ENCODE results near the gene TTC23.
"Not testable (repeated sequence)": the region's sequence is repeated elsewhere in the genome, so short reads cannot be mapped to it uniquely, and the experiment has no call there.

Gene TTC23

DNA sequence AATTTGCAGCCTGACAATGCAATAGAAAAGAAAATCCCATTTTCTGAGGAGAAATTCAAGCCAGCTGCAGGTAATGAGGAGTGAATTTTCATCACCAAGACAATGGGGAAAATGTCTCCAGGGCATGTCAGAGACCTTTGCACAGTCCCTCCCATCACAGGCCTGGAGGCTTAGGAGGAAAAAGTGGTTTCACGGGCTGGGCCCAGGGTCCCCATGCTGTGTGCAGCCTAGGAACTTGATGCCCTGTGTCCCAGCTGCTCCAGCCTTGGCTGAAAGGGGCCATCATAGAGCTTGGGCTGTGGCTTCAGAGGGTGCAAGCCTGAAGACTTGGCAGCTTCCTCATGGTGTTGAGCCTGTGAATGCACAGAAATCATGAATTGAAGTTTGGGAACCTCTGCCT, 57.2 kb downstream of the TTC23 start:
- not testable (repeated sequence) for DNase-seq

DNA sequence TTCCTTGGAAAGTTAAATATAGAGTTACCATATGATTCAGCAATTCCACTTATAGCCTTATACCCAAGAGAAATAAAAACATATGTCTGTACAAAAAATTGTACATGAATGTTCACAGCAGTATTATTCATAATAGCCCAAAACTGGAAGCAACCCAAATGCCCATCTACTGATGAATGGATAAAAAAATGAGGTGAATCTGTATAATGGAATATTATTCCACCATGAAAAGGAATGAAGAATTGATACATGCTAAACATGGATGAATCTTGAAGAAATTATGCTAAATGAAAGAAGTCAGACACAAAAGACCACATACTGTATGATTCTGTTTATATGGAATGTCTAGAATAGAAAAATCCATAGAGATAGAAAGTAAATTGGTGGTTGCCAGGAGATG, 61.4 kb downstream of the TTC23 start:
- no peak for DNase-seq

DNA sequence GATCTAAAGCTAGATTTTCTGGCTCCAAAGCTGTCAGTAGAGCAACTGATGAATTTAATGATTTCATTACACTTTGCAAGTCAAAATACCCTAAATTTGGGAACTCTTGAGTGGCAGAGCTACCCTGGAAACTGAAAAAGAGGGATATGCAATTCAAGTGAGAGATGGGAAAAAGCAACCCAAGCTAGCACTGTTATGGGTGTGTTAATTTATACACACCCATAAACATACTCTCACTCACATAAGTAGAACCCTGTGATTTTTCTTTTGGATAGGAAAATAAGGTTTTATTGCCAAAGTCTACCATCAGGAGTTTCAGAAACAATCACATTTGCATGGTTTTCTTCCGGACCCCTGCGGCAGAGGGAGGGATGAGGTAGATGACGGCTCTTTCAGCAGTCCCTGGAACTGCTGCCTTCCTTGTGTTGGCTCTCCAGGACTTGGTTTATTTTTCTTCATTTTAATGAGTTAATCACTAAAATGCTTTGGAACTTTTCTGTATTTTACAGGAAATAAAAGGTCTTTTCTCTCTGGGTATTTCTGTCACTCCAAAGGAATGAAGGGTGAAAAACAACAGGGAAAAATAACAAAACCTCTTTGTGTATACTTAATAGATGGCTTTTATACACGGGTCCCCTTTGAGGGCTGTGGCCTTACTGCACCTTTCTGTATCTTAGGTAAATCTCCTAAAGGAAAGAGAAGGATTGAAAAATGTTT, 63.8 kb downstream of the TTC23 start:
- no peak for DNase-seq

DNA sequence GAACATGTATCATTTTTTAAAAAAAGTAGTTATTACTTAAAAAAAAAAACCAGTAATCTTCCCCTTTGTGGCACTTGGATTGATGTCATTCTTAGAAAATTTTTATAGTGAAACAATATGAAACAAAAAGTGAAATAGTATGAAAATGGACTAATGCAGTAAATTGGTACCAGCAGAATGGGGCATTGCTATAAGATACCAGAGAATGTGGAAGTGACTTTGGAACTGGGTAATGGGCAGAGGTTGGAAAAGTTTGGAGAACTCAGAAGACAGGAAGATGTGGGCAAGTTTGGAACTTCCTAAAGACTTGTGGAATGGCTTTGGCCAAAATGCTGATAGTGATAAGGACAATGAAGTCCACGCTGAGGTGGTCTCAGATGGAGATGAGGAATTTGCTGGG, 66.6 kb downstream of the TTC23 start:
- DNase-seq = no peak

DNA sequence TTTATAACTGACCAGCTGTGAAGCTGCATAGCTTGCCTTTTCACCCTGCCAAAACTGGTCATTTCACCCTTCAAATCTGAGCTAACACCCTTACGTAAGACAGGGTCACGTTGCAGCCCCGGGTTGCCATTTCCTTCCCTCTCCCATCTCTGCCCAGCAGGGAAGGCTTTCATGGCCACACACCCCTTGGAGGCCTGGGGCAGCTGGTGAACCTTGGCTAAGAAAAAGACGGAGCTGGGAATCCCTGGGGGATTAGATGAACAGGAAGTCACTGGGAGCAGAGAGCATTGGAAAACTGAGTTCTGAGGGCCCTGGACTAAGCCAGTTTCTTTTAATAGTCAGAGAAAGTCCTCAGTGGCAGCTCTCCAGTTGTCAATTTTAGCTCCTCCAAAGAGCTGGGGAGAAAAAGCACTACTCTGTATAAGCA, 67.8 kb downstream of the TTC23 start:
- no peak for DNase-seq

DNA sequence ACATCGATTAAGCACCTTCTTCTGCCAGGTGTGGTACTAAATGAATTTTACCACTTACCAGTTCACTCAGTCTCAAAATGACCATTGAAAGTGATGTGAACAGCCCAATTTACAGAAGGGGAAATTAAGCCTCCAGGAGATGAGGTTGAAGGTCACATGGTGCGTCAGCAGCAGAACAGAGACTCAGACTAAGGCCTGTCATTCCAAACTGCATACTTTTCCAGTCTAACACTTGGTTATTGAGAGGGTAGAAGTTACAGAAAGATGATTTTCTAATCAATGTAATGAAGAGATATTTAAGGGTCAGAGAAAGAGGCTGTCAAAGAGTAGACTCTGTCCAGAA, 68.4 kb downstream of the TTC23 start:
- no peak for DNase-seq

DNA sequence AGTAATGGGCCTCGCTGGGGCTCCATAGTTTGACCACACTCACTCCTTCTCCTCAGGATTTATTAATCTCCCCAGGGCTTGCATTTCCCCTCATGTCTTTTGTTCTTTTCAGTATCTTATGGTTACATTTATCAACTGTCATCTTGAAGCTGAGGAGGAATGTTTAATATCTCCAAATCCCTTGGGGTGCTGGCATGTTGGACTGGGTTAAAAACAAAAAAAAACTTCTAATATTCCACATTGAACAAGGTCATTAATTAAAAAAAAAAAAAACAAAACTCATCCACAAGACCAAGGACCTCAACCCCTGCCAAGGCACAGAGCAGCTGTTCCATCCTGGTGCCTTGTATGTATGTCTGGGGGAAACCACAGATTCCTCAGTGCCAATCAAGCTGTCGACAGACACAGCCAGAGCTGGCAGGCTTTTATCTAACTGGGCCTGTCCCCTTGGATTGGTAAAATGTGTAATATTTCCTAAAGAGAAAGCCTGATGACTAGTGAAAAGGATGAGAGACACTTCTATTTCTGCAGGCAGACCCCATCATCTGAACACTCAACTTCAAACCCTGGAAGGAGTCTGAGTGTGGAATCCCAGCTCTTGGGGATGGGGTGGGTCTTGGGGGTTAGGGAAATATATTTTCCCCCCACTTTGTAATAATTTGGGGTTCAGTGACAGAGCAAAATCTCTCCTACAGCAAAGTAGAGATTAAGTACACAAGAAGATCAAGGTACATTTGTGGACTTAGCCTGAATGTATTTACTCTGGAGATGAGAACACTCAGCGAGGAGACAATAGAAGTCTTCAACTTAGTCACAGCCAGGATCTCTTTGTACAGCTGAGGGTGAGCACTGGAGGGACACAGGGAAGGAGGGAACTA, 69.1 kb downstream of the TTC23 start:
- DNase-seq = no peak

DNA sequence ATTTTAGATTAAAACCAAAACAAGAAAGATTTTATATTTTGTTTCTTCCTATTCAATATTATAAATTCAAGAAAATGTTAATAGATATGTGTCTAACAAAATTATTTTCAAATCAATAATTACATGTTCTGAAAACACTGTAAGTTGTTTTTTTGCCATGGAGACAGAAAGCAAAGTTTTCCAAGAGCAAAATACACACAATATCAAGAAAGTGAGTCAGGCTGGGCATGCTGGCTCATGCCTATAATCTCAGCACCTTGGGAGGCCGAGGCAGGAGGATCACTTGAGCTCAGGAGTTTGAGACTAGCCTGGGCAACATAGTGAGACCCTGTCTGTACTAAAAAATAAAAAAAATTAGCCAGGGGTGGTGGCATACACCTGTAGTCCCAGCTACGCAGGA, 71.7 kb downstream of the TTC23 start:
- no peak for DNase-seq

DNA sequence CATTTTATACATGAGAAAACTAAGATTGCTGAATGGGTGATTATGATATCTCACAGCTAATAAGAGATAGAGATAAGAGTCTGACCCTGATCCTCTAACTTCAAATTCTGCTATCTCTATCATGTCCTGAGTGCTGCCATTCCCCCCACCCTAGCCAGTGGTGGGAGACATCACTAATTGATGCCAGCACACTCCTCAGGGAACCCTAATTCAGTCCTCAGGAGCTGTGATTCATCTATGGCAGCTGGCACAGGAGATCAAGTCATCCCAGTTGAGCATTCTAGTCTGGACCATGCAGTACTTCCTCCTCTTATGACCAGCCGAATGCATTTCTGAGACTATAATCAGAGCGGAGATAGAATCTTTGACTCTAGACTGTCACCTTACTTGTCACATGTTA, 72.6 kb downstream of the TTC23 start:
- DNase-seq = no peak

DNA sequence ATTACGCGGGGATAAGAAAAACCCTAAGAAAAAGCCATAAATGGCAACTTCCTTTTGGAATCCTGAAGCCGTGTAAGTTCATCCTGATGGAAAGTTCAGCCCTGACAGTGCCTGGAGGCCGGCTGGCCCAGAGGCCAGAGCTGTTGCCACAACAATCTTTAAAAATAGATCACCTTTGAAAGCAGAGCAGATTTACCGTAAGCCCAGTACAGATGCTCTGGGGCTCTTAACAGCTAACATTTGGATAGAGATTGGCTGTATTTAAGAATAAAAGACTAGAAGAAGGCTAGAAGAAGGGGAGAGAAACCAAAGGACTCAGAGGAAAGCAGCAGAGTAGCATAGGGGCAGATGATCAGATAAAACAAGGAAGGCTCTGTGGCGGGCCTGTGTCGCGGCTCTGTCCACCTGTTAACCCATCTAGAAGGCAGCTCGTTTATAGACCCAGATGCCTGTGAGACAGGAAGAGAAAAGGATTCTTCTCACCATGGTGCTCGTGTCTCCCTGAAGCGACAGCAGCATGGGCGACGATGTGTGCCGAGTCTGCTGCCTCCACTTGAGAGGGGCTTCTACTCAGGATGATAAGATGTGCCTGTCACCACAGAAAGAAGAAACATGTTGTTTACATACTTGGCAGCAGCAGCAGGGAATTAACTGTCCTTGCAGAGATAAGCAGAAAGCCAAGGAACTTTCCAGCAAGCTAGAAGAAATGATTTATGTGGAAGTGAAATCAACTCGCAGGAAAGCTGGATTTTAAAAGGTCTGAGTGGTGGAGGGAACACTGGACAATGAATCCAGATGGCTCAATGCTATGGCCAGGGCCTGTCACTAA, 74.6 kb downstream of the TTC23 start:
- no peak for DNase-seq

DNA sequence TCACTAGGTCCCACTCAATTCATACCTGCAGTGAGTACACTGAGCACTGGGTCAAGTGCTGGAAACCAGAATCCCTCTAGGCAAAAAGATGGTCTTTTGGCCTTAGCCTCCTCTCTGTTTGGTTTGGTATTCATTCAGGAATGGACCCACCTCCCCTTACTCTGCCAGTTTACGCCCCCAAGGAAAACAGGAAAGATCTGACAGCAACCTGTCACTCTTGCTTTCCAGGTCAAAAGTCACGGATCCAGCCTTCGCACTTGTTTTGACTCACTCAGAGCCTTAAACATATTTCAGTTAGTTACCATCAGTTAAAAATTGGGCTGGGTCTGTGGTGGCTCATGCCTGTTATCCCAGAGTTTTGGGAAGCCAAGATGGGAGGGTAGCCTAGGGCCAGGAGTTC, 76.4 kb downstream of the TTC23 start:
- no peak for DNase-seq

DNA sequence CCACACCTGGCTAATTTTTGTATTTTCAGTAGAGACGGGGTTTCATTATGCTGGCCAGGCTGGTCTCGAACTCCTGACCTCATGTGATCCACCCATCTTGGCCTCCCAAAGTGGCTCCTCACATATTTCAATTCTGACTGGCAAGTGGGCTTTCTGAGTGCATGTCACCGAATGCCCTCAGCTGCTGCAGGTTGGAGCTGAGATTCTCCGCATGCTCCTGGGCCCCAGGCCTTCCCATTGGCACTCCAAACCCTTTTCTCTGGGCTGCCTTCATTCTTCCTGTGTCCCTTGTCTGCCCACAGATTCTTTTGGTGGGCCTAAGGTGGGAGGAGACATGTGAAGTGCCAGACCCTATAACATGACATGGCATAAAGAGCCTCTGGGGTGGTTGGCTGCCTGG, 77.2 kb downstream of the TTC23 start:
- no peak for DNase-seq

DNA sequence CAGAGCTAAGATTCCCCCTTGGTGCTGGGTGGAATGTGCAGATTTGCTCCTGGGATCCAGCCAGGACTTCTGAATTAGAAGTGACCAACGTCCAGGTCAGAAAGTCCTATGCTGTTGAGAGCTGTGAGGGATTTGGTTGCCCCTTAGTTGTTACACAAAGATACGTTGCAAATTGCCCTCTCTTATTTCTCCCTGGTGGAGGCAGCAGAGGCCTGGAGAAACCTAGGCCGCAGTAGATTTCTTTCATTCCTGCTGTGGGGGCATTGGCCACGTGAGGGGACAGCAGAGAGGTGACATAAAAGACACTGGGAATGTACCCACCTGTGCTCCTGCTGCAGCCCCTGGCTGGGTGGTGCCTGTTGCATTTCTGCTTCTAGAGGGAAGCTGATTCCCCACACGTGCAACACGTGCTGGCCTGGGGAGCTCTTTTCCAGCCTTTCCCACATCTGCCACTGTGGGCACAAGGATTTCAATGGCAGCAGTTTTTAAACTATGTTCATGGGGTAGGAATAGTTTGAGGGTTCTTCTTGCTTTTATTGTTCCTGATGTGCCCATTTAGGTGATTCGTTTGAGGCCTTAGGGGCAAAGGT, 78.8 kb downstream of the TTC23 start:
- DNase-seq = no peak

DNA sequence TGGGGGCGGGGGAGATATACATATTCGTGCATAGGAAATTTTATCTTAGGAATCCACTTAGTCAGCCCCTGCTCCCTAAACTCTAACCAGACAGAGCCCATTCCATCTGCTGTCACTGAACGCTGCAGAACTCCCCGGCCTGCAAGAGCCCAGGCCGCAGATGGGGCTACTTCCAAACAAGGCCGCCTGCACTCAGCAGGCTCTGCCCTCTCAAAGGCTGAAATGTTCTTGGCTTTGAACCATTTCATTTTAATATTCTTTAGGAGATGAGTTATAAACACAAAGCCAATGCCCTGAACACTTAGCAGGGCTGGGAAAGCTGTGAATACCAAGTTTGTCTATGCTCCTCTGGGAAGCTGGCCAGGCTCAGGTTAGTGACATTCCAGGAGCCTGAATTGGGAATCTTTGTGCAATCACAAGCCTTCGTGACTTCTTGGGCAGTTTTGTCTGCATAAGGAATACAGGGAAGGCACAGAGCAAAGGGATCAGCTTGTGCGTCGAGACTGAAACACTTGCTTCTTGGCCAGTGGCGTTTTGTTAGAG, 79.5 kb downstream of the TTC23 start:
- DNase-seq = no peak

DNA sequence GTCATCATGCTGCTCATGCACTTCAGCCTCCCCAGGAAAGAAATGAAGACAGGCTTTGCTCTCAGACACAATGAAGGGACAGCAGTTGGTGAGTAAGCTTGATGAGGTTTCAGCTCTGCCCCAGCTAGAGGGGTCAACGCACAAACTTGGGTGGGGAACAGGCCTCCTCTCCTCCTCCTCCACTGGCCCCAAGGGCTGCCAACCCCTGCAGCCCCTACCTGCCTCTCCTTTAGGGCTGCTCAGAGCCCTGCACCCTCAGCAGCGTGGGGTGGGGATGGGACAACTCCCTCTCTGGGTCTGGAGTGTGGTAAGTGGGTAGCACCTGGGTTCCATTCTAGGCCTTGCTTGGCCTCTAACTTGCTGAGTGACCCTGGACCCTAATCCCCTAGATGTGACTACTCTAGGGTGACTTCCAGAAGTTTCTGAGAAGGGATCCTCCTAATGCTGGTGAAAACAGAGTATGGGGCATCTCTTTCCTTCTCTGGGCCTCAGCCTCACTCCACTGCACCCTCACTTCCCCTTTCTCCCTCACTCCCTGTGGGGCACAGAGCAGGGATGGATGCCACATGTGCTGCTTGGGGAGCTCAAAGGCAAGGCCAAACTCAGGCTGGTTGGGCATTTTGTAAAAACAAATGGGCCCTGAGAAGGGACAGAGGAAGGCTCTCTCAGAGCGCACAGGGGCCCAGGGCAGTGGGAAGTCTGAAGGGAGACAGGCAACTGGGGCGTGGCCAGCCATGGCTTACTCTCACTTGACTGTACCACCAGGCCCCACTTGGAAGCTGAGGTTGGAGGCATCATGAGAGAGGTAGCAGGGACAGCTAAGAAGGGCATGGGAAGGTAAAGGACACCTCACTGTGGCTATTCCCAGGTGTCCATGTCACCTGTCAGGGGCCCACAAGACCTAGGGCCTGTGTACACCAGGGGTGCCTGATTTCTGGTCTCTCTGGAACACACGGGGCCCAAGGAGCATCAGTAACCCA, 80.5 kb downstream of the TTC23 start:
- no peak for DNase-seq

DNA sequence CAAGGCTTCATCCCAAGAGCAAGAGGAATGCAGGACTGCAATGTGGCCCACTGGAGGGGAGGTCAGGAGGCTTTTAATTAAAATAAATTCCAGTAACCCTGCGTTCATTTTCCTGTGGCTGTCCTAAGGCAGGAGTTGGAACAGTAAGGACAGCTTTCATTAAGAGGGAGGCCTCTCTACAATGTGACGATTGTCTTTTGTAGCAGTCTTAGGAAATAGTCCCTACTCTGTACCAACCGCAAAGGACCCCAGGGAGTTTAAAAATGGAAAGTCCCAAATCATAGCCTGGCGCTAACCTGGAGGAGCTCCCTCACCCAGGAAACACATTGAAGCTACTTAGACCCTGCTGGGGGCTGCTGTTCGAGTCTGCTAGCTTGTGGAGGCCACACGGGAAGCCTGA, 81.7 kb downstream of the TTC23 start:
- DNase-seq = no peak

DNA sequence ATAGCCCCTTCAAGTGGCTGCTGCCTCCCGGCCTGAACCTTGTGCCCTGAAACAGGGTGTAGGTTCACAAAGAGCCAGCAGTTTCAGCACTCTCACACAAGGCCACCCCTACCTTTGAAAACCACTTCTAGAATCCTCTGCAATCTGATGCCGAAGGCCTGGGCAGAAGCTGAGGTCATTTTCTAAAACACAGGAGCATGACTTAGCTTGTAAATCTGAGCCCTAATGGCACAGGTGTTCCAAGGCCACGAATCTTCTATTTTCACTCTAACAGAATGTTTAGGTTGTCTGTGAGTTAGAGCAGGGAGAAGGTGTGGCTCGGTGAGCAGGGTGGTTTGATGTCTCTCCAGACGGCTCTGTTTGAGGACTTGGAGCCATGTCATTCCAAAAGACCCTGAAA, 82.2 kb downstream of the TTC23 start:
- no peak for DNase-seq

DNA sequence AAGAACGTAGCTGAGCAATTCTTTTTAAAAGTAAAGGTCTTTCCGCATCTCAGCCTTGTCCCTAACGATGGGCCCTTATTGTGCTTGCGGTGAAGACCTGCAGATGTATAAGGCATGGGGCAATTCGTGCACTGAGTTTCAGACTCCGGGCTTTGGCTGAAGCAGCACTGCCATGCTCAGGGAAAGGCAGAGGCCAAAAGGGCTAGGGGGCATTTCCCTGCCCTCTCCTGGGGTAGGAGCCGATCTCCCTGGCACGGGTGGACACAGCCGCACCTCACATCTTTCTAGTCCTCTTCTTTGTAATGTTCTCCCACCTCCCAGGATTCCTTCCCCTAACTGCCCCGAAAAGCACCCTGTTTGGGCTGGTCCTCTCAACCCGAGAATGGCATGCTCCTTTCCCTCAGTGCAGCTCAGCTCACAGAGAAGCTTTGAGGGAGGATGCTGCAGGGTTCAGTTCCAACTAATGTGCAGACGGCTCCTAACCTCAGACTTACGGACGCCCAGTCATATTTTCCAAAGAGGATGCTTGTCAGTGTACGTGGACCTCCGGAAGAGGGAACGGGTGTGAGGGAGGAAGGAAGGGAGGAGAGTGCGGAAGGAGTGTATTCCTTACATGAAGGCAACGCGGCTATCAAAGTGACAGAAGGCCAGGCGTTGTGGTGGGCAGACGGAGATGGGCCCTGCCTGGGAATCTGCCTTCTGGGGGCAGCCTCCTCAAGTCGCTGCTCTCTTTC, 83.3 kb downstream of the TTC23 start:
- DNase-seq = no peak

DNA sequence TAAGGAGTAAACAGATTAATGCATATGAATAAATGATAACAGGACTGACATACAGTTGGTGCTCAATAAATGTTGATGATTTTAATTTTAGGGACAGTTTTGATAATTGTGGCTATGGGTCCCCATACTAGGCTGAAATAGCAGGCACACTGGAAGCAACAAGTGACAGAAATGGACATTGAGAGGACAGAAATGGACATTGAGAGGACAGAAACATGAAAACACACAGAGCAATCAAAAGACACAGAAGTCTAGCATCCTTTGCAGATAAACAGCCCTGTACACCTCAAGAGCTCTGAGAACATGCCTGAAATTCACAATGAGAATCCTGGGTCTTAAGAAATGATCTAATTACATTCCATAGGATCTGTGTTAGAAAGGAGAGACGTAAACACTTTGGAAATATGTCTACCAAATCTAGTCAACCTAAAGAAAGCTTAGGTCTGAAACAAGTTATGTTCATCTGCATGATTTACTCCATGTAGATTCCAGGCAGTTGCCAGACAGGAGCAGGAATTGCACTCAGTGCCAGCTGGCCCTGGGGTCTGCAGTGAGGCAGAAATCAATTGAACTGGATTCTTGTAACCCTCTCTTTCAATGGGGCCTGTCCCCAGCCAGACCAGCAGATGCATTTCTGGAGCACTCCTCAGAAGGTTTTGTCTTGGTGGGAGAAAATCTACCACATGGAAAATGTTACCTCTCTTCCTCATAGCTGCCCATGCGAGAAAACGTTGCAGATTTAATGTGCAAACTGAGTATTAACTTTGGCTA, 84.2 kb downstream of the TTC23 start:
- DNase-seq = no peak

DNA sequence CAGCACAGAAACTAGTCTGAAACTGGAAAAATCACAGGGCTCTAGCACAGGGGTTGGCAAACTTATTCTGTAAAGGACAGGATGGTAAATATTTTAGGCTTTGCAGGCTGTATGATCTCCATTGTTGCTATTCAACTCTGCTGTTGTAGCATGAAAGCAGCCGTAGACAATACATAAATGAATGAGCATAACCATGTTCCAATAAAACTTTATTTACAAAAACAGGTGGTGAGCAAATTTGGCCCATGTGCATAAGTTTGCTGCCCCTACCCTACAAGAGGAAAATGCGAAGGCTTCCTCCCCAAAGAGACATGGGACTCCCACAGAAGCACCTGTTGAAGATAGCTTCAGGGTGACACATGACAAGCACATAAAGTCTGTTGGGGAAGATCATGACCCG, 85.3 kb downstream of the TTC23 start:
- no peak for DNase-seq
